H1 (cell line): ENCODE results near the gene RPS19. TPM values are rescaled to one million over a fixed set of nuclear protein-coding genes. Genes with fewer than 3 reads are reported as not detected.

Source experiments
- BACH1 ChIP-seq: IDR thresholded peaks from 2 replicates; pipeline ENCODE4 v1.6.1; 2012; ENCODE audit warnings: low read length, improper control_type of control experiment
- BRCA1 ChIP-seq: IDR thresholded peaks from 2 replicates; pipeline ENCODE4 v1.6.1; 2012; ENCODE audit warnings: low read depth, low read length, improper control_type of control experiment
- CBX8 ChIP-seq: fragments of 300-800, 300-1000 bp; sonication (generic); IDR thresholded peaks from 2 replicates; pipeline ENCODE4 v1.7.1; 2016; ENCODE audit warnings: low read depth, low read length, borderline replicate concordance
- CHD2 ChIP-seq: IDR thresholded peaks from 2 replicates; pipeline ENCODE4 v1.6.1; 2012; ENCODE audit warnings: low read length, improper control_type of control experiment
- CREB1 ChIP-seq: IDR thresholded peaks from 2 replicates; pipeline ENCODE4 v1.6.1; 2012; ENCODE audit warnings: inconsistent platforms
- EGR1 ChIP-seq: IDR thresholded peaks from 2 replicates; pipeline ENCODE4 v1.6.1; 2011; ENCODE audit warnings: low read depth, low read length, borderline replicate concordance
- FOSL1 ChIP-seq: IDR thresholded peaks from 2 replicates; pipeline ENCODE4 v1.6.1; 2011; ENCODE audit warnings: mild to moderate bottlenecking, low read depth, low read length, moderate library complexity; ENCODE audit not compliant: insufficient read depth
- GABPA ChIP-seq: IDR thresholded peaks from 2 replicates; pipeline ENCODE4 v1.6.1; 2011; ENCODE audit warnings: mild to moderate bottlenecking, low read length, moderate library complexity, borderline replicate concordance; ENCODE audit not compliant: insufficient read depth
- HDAC6 ChIP-seq: IDR thresholded peaks from one replicate; pipeline ENCODE4 v1.7.1; 2012; ENCODE audit warnings: low read depth, mild to moderate bottlenecking, inconsistent platforms, low read length, moderate library complexity
- JUND ChIP-seq: IDR thresholded peaks from 2 replicates; pipeline ENCODE4 v1.6.1; 2011; ENCODE audit warnings: mild to moderate bottlenecking, improper control_type of control experiment, low read length
- KDM4A ChIP-seq: IDR thresholded peaks from one replicate; pipeline ENCODE4 v1.7.1; 2012; ENCODE audit warnings: low read depth, mild to moderate bottlenecking, moderate library complexity, low read length, inconsistent platforms; ENCODE audit not compliant: severe bottlenecking
- MAFK ChIP-seq: IDR thresholded peaks from 2 replicates; pipeline ENCODE4 v1.6.1; 2012; ENCODE audit warnings: low read depth, mild to moderate bottlenecking, improper control_type of control experiment, low read length
- NANOG ChIP-seq: IDR thresholded peaks from 2 replicates; pipeline ENCODE4 v1.6.1; 2011; ENCODE audit warnings: low read length, low read depth, mild to moderate bottlenecking, inconsistent platforms; ENCODE audit not compliant: insufficient read depth, poor library complexity, severe bottlenecking
- RAD21 ChIP-seq, 2 experiments: IDR thresholded peaks in 1 of 2; conservative IDR thresholded peaks in 1 of 2; 2 replicates each; pipeline ENCODE4 v1.6.1; 2011; ENCODE audit warnings: low read depth in 2 of 2, low read length in 2 of 2, improper control_type of control experiment in 1 of 2, inconsistent platforms in 1 of 2, mild to moderate bottlenecking in 1 of 2, moderate library complexity in 1 of 2
- SP4 ChIP-seq: IDR thresholded peaks from 2 replicates; pipeline ENCODE4 v1.6.1; 2012; ENCODE audit warnings: low read length, inconsistent platforms
- TAF1 ChIP-seq: IDR thresholded peaks from 2 replicates; pipeline ENCODE4 v1.6.1; 2011; ENCODE audit warnings: mild to moderate bottlenecking, low read depth, low read length
- TBP ChIP-seq: IDR thresholded peaks from 2 replicates; pipeline ENCODE4 v1.6.1; 2011; ENCODE audit warnings: low read depth, low read length, improper control_type of control experiment
- TEAD4 ChIP-seq: IDR thresholded peaks from 2 replicates; pipeline ENCODE4 v1.6.1; 2012; ENCODE audit warnings: low read depth, low read length, inconsistent platforms, mixed read lengths
- polyA plus RNA-seq, 7 experiments: library from polyadenylated mRNA; depleted of rRNA in 3 of 7; stranded (reverse) in 5 of 7; unstranded in 2 of 7; fragments of >200 nt in 5 of 7; fragments of 200-250 nt in 2 of 7; gene quantifications; 1 replicate in 5 of 7; 2 replicates in 1 of 7; 4 replicates in 1 of 7; pipeline versions ENCODE4 v1.2.1 to v1.2.3, GENCODE V29; 2011 to 2013; ENCODE audit warnings: missing spikeins in 2 of 7, mixed read lengths in 2 of 7
- total RNA-seq: library from RNA; stranded (reverse); fragmentation: NEBNext Ultra II Directional; extraction: Animal tissue kit (Norgen Biotek cat#: 25700); gene quantifications from 2 replicates; pipeline ENCODE4 v1.2.1, GENCODE V29; 2021
- TF ChIP-seq, protein P1 (sequence below): IDR thresholded peaks from 2 replicates; pipeline ENCODE4 v1.6.1; 2012; ENCODE audit warnings: low read length, inconsistent platforms
- TF ChIP-seq, protein P2 (sequence below): IDR thresholded peaks from 2 replicates; pipeline ENCODE4 v1.6.1; 2012; ENCODE audit warnings: inconsistent platforms
- TF ChIP-seq, protein P3 (sequence below): IDR thresholded peaks from 2 replicates; pipeline ENCODE4 v1.6.1; 2012; ENCODE audit warnings: inconsistent platforms

The RPS19 gene
- total and polyA plus RNA-seq, 2 of the 8 experiments (the other 6 are each of a cell fraction or from before 2014, with no cell fraction given), result 2,817 to 5,751 TPM

DNA sequence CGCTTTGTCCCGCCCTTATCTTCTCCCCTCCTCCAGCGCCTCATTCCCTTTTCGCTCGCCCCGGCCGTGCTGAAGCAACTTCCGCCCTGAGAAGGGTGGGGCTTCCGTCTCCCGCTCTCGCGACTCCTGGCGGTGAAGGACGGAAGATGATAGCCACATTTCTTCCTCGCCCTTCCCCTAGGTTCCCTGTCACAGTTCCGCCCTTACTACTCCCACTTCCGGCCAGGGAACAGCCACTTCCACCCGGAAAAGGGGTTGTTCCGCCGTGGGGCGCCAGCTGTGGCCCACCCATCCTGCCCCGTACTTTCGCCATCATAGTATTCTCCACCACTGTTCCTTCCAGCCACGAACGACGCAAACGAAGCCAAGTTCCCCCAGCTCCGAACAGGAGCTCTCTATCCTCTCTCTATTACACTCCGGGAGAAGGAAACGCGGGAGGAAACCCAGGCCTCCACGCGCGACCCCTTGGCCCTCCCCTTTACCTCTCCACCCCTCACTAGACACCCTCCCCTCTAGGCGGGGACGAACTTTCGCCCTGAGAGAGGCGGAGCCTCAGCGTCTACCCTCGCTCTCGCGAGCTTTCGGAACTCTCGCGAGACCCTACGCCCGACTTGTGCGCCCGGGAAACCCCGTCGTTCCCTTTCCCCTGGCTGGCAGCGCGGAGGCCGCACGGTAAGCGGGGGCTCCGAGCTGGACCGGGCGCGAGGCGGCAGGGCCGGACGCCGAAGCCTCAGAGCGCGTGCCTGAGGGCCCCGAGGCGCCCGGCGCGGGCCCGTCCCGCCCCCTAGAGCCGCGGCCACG is at the start of gene RPS19 (continued):
- TF ChIP-seq, protein P1, sequence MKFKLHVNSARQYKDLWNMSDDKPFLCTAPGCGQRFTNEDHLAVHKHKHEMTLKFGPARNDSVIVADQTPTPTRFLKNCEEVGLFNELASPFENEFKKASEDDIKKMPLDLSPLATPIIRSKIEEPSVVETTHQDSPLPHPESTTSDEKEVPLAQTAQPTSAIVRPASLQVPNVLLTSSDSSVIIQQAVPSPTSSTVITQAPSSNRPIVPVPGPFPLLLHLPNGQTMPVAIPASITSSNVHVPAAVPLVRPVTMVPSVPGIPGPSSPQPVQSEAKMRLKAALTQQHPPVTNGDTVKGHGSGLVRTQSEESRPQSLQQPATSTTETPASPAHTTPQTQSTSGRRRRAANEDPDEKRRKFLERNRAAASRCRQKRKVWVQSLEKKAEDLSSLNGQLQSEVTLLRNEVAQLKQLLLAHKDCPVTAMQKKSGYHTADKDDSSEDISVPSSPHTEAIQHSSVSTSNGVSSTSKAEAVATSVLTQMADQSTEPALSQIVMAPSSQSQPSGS, result peak; percentile 93; the same call in 1 of the 2 replicates
- TF ChIP-seq KDM4A (peak; percentile 99), JUND (no peak), CBX8 (no peak), SP4 (peak; percentile 89; the same call in 1 of the 2 replicates), NANOG (no peak), GABPA (peak; percentile 77; the same call in 1 of the 2 replicates), CREB1 (peak; percentile 89), TAF1 (peak; percentile 100), EGR1 (peak; percentile 98), BRCA1 (peak; percentile 99), TEAD4 (no peak), MAFK (no peak), FOSL1 (no peak), HDAC6 (no peak), CHD2 (peak; percentile 100), RAD21 (IDR thresholded peaks at IDR 0.05 in 1 of 2, conservative IDR thresholded peaks at IDR 0.05 in 1 of 2; ENCODE audit: low read depth in 2 of 2, low read length in 2 of 2) (no peak), TBP (peak; percentile 97), BACH1 (peak; percentile 91)
- TF ChIP-seq, protein P2, sequence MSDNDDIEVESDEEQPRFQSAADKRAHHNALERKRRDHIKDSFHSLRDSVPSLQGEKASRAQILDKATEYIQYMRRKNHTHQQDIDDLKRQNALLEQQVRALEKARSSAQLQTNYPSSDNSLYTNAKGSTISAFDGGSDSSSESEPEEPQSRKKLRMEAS, result peak; percentile 49
- TF ChIP-seq, protein P3, sequence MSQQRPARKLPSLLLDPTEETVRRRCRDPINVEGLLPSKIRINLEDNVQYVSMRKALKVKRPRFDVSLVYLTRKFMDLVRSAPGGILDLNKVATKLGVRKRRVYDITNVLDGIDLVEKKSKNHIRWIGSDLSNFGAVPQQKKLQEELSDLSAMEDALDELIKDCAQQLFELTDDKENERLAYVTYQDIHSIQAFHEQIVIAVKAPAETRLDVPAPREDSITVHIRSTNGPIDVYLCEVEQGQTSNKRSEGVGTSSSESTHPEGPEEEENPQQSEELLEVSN, result no peak
